ENCODE measurements around the gene ZC3HAV1.

GRCh38 chr7:139111811-139112301 lies 2.3 kb upstream of the ZC3HAV1 start:
- no peak for TF ChIP-seq CTCF (optimal IDR thresholded peaks at IDR 0.05 in 1 of 3, IDR thresholded peaks at IDR 0.05 in 1 of 3, conservative IDR thresholded peaks at IDR 0.05 in 1 of 3; ENCODE audit: extremely low read depth in 1 of 3, insufficient read depth in 2 of 3, low read length in 3 of 3)
- no peak for TF ChIP-seq EZH2 (IDR thresholded peaks at IDR 0.05; ENCODE audit: low read length)
